ENCODE measurements around the gene ZBTB6. TPM values are rescaled to one million over a fixed set of nuclear protein-coding genes. Genes with fewer than 3 reads are reported as not detected.

Gene ZBTB6
- total and polyA plus RNA-seq, 2 of the 4 experiments (the other 2 are of a cell fraction) = 2.6 to 11.7 TPM

DNA sequence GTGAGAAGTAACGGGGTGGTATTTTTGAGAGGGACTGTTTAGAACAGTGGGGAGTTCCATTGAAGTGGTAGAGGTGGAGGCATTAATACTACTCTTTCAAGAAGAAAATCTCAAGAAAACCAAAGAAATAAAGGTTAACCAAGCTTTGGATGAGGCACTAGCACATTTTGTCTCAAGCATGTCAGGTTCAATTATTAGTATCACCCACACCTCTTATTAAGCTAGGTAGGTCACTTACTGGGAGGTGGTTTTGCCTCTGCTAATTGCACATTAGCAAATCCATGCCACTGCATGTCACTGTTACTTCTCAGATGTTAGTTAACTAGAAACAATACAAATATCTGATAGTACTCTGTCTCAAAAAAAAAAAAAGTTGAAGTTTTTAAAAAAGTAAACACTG lies 37.9 kb upstream of the ZBTB6 start:
- ATAC-seq (ENCODE audit: low read depth) = no peak
- Histone ChIP-seq H3K18ac (ENCODE audit: low read depth, low read length) (no peak overlapping the region), H3K4me3 (ENCODE audit: insufficient read depth, low read depth, low read length) (no peak overlapping the region), H4K5ac (ENCODE audit: low read depth, low read length) (no peak overlapping the region), H3K4me1 (ENCODE audit: control insufficient read depth, insufficient read depth, low read length) (peaks cover 7% of the 10 kb centered on the region), H2BK15ac (ENCODE audit: low read depth, low read length) (no peak overlapping the region), H3K14ac (replicated peaks; ENCODE audit: low read depth, low read length) (no peak overlapping the region), H4K91ac (ENCODE audit: insufficient read depth, low read depth, low read length) (no peak overlapping the region), H3K56ac (ENCODE audit: extremely low read depth, insufficient read depth, low read length) (no peak overlapping the region), H3K9me1 (ENCODE audit: insufficient read depth, low read length) (no peaks in the 10 kb centered on the region), H2BK120ac (ENCODE audit: low read depth, low read length) (no peak overlapping the region), H3K27me3 (ENCODE audit: control insufficient read depth, insufficient read depth, low read length) (no peaks in the 10 kb centered on the region), H2BK5ac (ENCODE audit: low read depth, low read length, poor library complexity, severe bottlenecking) (no peak overlapping the region), H3K4ac (ENCODE audit: low read depth, low read length) (no peak overlapping the region), H3K4me2 (ENCODE audit: low read depth, low read length) (no peak overlapping the region), H3K9me3 (ENCODE audit: control insufficient read depth, insufficient read depth, low read length) (no peaks in the 10 kb centered on the region), H3K36me3 (ENCODE audit: control insufficient read depth, insufficient read depth, low read length) (peaks cover 2% of the 10 kb centered on the region; the same call in 1 of the 2 replicates), H3K79me1 (ENCODE audit: low read depth in 1 of 2, low read length in 2 of 2) (peaks cover 29 to 59% of the 10 kb centered on the region in 2 experiments), H3K23ac (ENCODE audit: low read depth, low read length) (no peak overlapping the region), H4K8ac (ENCODE audit: low read depth in 2 of 2, low read length in 2 of 2) (no peak overlapping the region), H2AK9ac (replicated peaks; ENCODE audit: low read depth, low read length, poor library complexity) (no peak overlapping the region), H2BK20ac (ENCODE audit: low read depth, low read length) (no peak overlapping the region), H4K20me1 (ENCODE audit: insufficient read depth, low read length) (peaks cover 34% of the 10 kb centered on the region), H2AFZ (replicated peaks; ENCODE audit: low read length, poor library complexity) (no peak overlapping the region), H3K27ac (ENCODE audit: insufficient read depth, low read length) (no peak overlapping the region), H2AK5ac (ENCODE audit: low read depth, low read length) (no peak overlapping the region), H3K9ac (ENCODE audit: low read depth, low read length) (no peak overlapping the region)
- DNase-seq = no peak
- in situ Hi-C loops (cut with MboI; ENCODE audit: low sequenced_read_pairs) (no loop called here), dilution Hi-C loops (cut with HindIII; ENCODE audit: low sequenced_read_pairs, unreplicated experiment) (no loop called here), intact Hi-C loops (cut with micrococcal nuclease) (no loop called here)
- no TSS peak for BruUV-seq (replicated peaks)
- TF ChIP-seq BHLHE40 (IDR thresholded peaks at IDR 0.05; ENCODE audit: low read depth, low read length) = no peak
- no peak for TF ChIP-seq RCOR1 (IDR thresholded peaks at IDR 0.05; ENCODE audit: insufficient replicate concordance, low read length)
- no peak for TF ChIP-seq SMC3 (IDR thresholded peaks at IDR 0.05; ENCODE audit: low read depth, low read length)
- TF ChIP-seq FOS (IDR thresholded peaks at IDR 0.05; ENCODE audit: low read depth, low read length) = no peak
- TF ChIP-seq, protein P1, sequence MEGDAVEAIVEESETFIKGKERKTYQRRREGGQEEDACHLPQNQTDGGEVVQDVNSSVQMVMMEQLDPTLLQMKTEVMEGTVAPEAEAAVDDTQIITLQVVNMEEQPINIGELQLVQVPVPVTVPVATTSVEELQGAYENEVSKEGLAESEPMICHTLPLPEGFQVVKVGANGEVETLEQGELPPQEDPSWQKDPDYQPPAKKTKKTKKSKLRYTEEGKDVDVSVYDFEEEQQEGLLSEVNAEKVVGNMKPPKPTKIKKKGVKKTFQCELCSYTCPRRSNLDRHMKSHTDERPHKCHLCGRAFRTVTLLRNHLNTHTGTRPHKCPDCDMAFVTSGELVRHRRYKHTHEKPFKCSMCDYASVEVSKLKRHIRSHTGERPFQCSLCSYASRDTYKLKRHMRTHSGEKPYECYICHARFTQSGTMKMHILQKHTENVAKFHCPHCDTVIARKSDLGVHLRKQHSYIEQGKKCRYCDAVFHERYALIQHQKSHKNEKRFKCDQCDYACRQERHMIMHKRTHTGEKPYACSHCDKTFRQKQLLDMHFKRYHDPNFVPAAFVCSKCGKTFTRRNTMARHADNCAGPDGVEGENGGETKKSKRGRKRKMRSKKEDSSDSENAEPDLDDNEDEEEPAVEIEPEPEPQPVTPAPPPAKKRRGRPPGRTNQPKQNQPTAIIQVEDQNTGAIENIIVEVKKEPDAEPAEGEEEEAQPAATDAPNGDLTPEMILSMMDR (conservative IDR thresholded peaks at IDR 0.05; ENCODE audit: low read depth, low read length) = no peak
- TF ChIP-seq CHD1 (IDR thresholded peaks at IDR 0.05; ENCODE audit: low read depth, low read length) = no peak
- TF ChIP-seq MAFK (IDR thresholded peaks at IDR 0.05; ENCODE audit: low read depth, low read length) = no peak
- no peak for TF ChIP-seq MXI1 (IDR thresholded peaks at IDR 0.05; ENCODE audit: borderline replicate concordance, low read depth, low read length)
- TF ChIP-seq, protein P2, sequence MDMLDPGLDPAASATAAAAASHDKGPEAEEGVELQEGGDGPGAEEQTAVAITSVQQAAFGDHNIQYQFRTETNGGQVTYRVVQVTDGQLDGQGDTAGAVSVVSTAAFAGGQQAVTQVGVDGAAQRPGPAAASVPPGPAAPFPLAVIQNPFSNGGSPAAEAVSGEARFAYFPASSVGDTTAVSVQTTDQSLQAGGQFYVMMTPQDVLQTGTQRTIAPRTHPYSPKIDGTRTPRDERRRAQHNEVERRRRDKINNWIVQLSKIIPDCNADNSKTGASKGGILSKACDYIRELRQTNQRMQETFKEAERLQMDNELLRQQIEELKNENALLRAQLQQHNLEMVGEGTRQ (IDR thresholded peaks at IDR 0.05; ENCODE audit: low read depth, low read length) = no peak
- no peak for TF ChIP-seq RAD21 (IDR thresholded peaks at IDR 0.05; ENCODE audit: low read length)
- TF ChIP-seq POLR2A (IDR thresholded peaks at IDR 0.05; ENCODE audit: low read depth, low read length) = no peak
- TF ChIP-seq NFE2L2 (IDR thresholded peaks at IDR 0.05; ENCODE audit: low read depth, low read length) = no peak
- TF ChIP-seq RFX5 (IDR thresholded peaks at IDR 0.05; ENCODE audit: low read depth, low read length) = no peak
- TF ChIP-seq MAZ (IDR thresholded peaks at IDR 0.05; ENCODE audit: borderline replicate concordance, low read depth, low read length) = no peak
- TF ChIP-seq, protein P3, sequence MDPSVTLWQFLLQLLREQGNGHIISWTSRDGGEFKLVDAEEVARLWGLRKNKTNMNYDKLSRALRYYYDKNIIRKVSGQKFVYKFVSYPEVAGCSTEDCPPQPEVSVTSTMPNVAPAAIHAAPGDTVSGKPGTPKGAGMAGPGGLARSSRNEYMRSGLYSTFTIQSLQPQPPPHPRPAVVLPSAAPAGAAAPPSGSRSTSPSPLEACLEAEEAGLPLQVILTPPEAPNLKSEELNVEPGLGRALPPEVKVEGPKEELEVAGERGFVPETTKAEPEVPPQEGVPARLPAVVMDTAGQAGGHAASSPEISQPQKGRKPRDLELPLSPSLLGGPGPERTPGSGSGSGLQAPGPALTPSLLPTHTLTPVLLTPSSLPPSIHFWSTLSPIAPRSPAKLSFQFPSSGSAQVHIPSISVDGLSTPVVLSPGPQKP (IDR thresholded peaks at IDR 0.05; ENCODE audit: borderline replicate concordance, low read depth, low read length) = no peak
- no peak for TF ChIP-seq CEBPB (IDR thresholded peaks at IDR 0.05; ENCODE audit: low read depth, low read length)
- CTCF ChIA-PET = no interaction called here
- POLR2A ChIA-PET (ENCODE audit: unreplicated experiment) = no interaction called here
- WGBS, 2 experiments (ENCODE audit: extremely low coverage in 2 of 2, insufficient read length in 1 of 2) = 100% methylated on average over 1 of the region's 1 CpG; no CpG with 5 or more reads in 1 of the 2 experiments

Data from IMR-90 (cell line).